HTERT RPE-1 (cell line): ENCODE results near the gene IFNL4.
"Not testable (repeated sequence)": the region's sequence is repeated elsewhere in the genome, so short reads cannot be mapped to it uniquely, and the experiment has no call there.

Experiments
- in situ Hi-C: fragments of 300-500 bp; cut with MboI; formaldehyde crosslinking; loops from 4 replicates; pipeline ENCODE4 v1.14.3; 2020; ENCODE audit warnings: low sequenced_read_pairs

IFNL4 gene

GRCh38 chr19:39248806-39249205 is at the start of gene IFNL4:
Gene IFNL4 (minus strand): TSS chr19:39248856.
- in situ Hi-C loops = no loop called here

DNA sequence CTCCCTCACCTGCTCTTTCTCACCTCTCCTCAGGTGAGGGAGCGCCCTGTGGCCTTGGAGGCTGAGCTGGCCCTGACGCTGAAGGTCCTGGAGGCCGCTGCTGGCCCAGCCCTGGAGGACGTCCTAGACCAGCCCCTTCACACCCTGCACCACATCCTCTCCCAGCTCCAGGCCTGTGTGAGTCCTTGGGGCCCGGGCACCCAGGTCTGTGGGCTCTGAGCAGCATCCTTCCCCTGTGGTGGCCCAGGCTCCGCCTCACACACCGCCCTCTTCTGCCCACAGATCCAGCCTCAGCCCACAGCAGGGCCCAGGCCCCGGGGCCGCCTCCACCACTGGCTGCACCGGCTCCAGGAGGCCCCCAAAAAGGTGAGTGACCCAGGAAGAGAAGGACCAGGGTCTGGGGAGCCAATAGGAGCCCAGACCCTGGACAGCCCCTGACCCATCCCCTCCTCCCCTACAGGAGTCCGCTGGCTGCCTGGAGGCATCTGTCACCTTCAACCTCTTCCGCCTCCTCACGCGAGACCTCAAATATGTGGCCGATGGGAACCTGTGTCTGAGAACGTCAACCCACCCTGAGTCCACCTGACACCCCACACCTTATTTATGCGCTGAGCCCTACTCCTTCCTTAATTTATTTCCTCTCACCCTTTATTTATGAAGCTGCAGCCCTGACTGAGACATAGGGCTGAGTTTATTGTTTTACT is 49.4 kb upstream of the IFNL4 start:
- in situ Hi-C loops = no loop called here

- in situ Hi-C loops = no loop called here
Observed at GRCh38 chr19:39296906-39297305, 48.2 kb upstream of the IFNL4 start.

- in situ Hi-C loops = no loop called here
Observed at GRCh38 chr19:39296055-39296645, 47.5 kb upstream of the IFNL4 start, which contains the start of gene IFNL1. Gene IFNL1 (plus strand): TSS chr19:39296407. CDS start chr19:39296422, 15 bp downstream.

GRCh38 chr19:39293394-39293793 is 44.7 kb upstream of the IFNL4 start:
- in situ Hi-C loops = no loop called here

GRCh38 chr19:39284032-39284431 is 35.4 kb upstream of the IFNL4 start:
- in situ Hi-C loops = no loop called here

DNA sequence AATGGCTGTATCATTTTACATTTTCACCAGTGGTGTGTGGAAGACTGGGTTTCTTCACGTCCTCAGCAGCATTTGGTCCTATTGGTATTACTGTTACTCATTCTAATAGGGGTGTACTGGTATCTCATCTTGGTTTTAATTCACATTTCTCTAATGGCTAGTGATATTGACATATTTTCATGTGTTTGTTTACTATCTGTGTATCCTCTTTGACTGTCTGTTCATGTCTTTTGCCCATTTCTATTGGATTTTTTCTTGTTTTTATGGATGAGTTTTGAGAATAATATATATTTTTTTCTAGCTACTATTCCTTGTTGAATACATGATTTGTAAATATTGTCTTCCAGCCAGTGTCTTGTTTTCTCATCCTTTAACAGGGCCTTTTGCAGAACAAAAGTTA is 33.4 kb upstream of the IFNL4 start:
- in situ Hi-C loops = no loop called here

DNA sequence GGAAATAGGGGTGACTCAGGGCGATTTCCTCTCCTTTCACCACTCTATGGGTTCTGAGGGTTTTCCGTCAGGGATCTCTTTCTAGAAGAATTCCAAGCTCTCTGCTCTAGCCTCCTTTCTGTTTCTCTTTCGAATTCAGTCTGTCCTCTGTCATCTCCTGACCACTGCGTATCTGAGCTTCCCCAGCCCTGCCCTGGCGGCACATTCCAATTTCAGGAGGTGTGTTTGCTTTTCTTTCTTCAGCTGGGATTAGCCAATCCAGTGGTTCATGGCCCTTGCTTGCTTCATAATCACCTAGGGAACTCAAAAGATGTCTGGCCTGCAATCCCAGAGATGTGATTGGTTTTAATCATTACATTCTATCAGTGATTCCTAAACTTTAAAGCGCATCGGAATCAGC is 28.9 kb upstream of the IFNL4 start:
- in situ Hi-C loops = no loop called here

GRCh38 chr19:39276740-39277139 is 28.1 kb upstream of the IFNL4 start:
- in situ Hi-C loops = no loop called here

GRCh38 chr19:39275578-39275977 is 26.9 kb upstream of the IFNL4 start:
- in situ Hi-C loops = no loop called here

GRCh38 chr19:39273859-39274258 is 25.2 kb upstream of the IFNL4 start:
- in situ Hi-C loops = not testable (repeated sequence)

- in situ Hi-C loops = no loop called here
Observed at GRCh38 chr19:39270036-39270871, 21.6 kb upstream of the IFNL4 start.

- in situ Hi-C loops = not testable (repeated sequence)
Observed at GRCh38 chr19:39269369-39269768, 20.7 kb upstream of the IFNL4 start.

GRCh38 chr19:39268531-39269223 is 20.0 kb upstream of the IFNL4 start:
- in situ Hi-C loops = not testable (repeated sequence)

DNA sequence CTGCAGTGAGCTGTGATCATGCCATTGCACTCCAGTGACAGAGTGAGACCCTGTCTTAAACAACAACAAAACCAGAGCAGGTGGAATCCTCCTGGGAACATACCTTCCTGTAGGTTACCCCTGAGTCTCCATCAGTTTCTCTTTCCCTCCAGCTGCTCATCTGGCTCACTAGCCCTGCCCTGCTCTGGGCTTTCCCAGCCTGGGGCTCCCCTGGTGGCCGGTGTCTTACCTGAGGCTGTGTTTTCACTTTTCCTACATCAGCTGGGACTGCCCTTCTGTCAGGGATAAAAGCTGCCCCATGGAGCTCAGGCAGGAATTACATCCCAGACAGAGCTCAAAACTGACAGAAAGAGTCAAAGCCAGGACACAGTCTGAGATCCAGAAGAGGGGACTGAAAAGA is 19.4 kb upstream of the IFNL4 start, which contains the start of gene IFNL2:
Gene IFNL2, plus strand, starts transcription at position 312 of the 400 bp plus-strand sequence. CDS start 173 bp downstream, outside the sequence.
- in situ Hi-C loops = not testable (repeated sequence)

DNA sequence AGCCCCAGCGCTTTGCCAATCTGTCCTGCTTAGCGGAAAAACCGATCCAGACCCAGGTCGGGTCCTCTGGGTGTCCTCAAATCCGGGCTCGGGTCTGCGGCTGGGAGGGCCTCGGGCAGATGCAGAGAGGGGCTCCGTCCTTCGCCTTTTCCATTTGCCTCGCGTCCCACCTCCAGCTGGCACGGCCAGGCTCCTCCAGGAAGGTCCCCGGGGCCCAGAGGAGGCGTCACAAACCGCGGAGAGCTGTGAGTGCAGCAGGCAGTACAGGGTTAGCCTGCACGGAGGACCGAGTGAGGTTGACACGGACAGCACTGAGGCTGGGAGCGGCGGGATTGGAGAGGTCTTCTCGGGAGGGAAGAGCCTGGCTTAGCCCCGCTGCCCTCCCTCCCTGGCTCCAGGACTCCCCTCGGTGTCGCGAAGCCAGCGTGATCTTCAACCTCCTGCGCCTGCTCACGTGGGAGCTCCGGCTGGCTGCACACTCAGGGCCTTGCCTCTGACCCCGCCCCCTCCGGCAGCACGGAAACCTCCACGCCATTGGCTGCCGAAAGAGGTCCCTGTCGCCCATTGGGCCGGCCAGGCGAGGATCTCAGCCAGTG is 16.8 kb upstream of the IFNL4 start:
- in situ Hi-C loops = no loop called here

DNA sequence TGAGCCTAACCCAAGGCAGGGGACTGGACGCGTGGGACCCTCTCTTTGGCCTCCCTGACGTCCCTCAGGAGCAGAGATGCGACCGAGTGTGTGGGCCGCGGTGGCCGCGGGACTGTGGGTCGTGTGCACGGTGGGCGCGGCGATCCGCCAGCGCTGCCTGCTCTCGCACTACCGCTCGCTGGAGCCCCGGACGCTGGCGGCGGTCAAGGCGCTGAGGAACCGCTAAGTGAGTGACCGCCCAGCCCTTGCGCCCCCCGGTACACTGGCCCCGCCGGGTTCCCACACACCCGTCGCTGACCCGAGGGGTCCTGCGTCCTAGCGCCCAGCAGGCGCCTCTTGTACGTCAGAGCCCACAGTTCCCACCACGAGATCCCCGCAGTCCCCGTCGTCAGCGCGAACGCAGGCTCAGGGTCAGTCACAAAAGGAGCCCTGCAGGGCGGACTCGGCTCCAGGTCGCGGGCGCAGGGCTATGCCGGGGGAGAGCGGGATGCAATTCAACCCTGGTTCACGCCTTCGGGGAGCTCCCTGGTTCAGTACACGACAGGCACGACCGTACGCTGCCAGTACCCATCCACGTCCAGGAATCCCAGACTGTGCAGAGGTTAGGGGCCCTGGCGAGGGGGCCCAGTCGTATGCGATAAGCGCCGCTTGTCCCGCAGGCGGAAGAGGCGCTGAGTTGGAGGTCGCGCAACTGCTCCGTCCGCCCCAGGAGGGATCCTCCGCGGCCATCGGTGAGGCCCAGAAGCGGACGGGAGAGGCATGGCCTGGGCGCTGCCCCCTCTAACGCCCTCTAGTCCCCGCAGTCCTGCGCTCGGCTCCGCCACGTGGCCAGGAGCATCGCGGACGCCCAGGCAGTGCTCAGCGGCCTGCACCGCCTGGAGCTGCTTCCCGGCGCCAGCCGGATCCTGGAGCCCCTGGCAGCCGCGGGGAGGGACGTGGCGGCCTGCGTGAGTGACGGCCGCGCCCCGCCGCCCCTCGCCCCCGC is 15.9 kb upstream of the IFNL4 start:
- in situ Hi-C loops = no loop called here

GRCh38 chr19:39263912-39264305 is 15.3 kb upstream of the IFNL4 start:
- in situ Hi-C loops = no loop called here

DNA sequence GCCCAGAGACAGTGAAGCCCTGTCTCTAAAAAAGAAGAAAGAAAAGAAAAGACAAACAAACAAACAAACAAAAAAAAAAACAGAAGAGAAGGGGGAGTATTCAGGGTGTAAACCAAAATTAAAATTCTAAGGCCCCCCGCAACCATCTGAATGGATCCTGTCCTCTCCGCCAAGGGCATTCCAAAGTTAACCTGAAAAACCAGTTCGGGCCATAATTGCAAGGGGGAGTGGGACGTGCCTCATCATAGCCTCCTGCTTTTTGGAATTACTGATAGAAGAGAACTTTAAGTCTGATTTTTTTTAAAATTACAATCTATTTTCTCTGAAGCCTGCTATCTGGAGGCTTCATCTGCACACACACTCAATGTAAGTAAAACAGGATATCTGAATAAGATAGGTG is 13.8 kb upstream of the IFNL4 start:
- in situ Hi-C loops = no loop called here
